Right atrium auricular region (tissue), 2 donors: ENCODE data around the gene AGAP1. TPM values are rescaled to one million over a fixed set of nuclear protein-coding genes. Genes with fewer than 3 reads are reported as not detected.
"Not testable (repeated sequence)": the region's sequence is repeated elsewhere in the genome, so short reads cannot be mapped to it uniquely, and the experiment has no call there.

Experiments
- DNase-seq: peaks from one replicate; pipeline ENCODE4 v3.0.0-alpha.2; 2019; ENCODE audit warnings: low spot score
- H3K27ac ChIP-seq, 2 donors: fragments of 200-600 bp; sonication (generic); 1 replicate in 1 of 2; 2 replicates in 1 of 2; pipeline ENCODE4 v1.5.1; 2016 to 2019
- H3K27me3 ChIP-seq, 2 donors: fragments of 200-600 bp; sonication (generic); one replicate each; pipeline versions ENCODE4 v1.5.1 to v1.6.0; 2017 to 2019
- H3K36me3 ChIP-seq: fragments of 200-600 bp; sonication (generic); one replicate; pipeline ENCODE4 v1.5.1; 2016
- H3K4me1 ChIP-seq, 2 donors: fragments of 200-600 bp; sonication (generic); one replicate each; pipeline versions ENCODE4 v1.5.1 to v1.6.0; 2017 to 2019
- H3K4me3 ChIP-seq, 2 donors: fragments of 200-600 bp; sonication (generic); 1 replicate in 1 of 2; 2 replicates in 1 of 2; pipeline ENCODE4 v1.5.1; 2017 to 2019; ENCODE audit warnings: mild to moderate bottlenecking in 1 of 2, moderate library complexity in 1 of 2
- H3K9me3 ChIP-seq, 2 donors: fragments of 200-600 bp; sonication (generic); one replicate each; pipeline ENCODE4 v1.5.1; 2019
- total RNA-seq, 2 donors: library from RNA; depleted of rRNA; stranded (reverse); fragments of >200 nt; gene quantifications; one replicate each; pipeline ENCODE4 v1.1.0, GENCODE V29; 2016
- TF ChIP-seq, protein P1 (sequence below), 2 donors: fragments of 200-600 bp; sonication (generic); IDR thresholded peaks; one replicate each; pipeline ENCODE4 v1.5.1; 2019; ENCODE audit warnings: antibody characterized with exemption in 2 of 2

Gene AGAP1
- total RNA-seq, 2 donors from 2014 or later: 11.6 to 17.2 TPM

DNA sequence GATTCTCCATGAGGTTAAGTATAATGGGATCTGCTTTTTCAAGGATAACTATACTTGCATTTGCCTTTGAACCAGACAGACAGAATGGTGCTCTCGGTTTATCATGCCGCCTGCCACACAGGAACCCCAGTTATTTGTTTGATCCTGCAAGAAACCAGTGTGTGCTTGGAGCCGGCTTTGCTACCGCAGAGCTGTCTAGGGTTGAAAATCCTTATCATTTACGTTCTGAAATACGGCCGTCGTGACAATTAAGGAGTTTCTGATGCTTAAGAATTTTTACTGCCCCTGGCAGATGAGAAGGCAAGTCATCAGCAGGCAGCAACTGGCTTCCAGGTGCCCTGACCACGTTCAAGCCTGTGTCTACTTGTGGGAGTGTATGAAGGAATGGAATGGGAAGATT is 562.3 kb downstream of the AGAP1 start:
- H3K4me1 ChIP-seq: no peaks in the 10 kb centered on the region
- H3K27me3 ChIP-seq: no peaks in the 10 kb centered on the region
- H3K36me3 ChIP-seq: no peaks in the 10 kb centered on the region
- TF ChIP-seq, protein P1, sequence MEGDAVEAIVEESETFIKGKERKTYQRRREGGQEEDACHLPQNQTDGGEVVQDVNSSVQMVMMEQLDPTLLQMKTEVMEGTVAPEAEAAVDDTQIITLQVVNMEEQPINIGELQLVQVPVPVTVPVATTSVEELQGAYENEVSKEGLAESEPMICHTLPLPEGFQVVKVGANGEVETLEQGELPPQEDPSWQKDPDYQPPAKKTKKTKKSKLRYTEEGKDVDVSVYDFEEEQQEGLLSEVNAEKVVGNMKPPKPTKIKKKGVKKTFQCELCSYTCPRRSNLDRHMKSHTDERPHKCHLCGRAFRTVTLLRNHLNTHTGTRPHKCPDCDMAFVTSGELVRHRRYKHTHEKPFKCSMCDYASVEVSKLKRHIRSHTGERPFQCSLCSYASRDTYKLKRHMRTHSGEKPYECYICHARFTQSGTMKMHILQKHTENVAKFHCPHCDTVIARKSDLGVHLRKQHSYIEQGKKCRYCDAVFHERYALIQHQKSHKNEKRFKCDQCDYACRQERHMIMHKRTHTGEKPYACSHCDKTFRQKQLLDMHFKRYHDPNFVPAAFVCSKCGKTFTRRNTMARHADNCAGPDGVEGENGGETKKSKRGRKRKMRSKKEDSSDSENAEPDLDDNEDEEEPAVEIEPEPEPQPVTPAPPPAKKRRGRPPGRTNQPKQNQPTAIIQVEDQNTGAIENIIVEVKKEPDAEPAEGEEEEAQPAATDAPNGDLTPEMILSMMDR (IDR thresholded peaks at IDR 0.05): no peak
- DNase-seq: no peak
- no peak overlapping the region for H3K4me3 ChIP-seq
- no peak overlapping the region for H3K27ac ChIP-seq
- H3K9me3 ChIP-seq: peaks cover 0 to 6% of the 10 kb centered on the region in 2 donors

DNA sequence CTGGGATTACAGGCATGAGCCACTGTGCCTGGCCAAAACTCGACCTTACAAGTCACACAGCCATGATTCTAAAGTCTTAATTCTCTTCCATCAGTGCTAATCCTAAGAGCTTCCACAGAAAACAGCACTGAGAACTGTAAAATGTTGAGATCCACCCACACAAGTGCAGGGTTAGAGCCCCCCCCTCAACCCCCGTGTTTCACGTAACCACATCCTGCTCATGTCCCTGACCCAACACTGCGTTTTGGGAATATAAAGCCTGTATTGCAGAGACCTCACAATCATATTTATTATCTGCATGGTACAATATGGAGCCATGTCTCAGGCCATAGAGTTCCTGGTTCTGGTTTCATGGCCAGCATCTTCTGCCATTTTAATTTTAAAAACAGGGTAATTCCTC is 563.5 kb downstream of the AGAP1 start:
- H3K4me1 ChIP-seq: no peaks in the 10 kb centered on the region
- no peaks in the 10 kb centered on the region for H3K27me3 ChIP-seq
- TF ChIP-seq, protein P1 (IDR thresholded peaks at IDR 0.05): no peak
- DNase-seq: no peak
- peaks cover 0 to 6% of the 10 kb centered on the region in 2 donors for H3K9me3 ChIP-seq
- no peak overlapping the region for H3K4me3 ChIP-seq
- no peak overlapping the region for H3K27ac ChIP-seq
- H3K36me3 ChIP-seq: no peaks in the 10 kb centered on the region

GRCh38 chr2:236061497-236061896 is 567.7 kb downstream of the AGAP1 start:
- Histone ChIP-seq H3K9me3 (peaks cover 0 to 6% of the 10 kb centered on the region in 2 donors), H3K4me1 (no peaks in the 10 kb centered on the region), H3K27me3 (no peaks in the 10 kb centered on the region), H3K27ac (no peak overlapping the region), H3K36me3 (no peaks in the 10 kb centered on the region), H3K4me3 (no peak overlapping the region)
- TF ChIP-seq, protein P1 (IDR thresholded peaks at IDR 0.05): no peak
- DNase-seq: no peak

DNA sequence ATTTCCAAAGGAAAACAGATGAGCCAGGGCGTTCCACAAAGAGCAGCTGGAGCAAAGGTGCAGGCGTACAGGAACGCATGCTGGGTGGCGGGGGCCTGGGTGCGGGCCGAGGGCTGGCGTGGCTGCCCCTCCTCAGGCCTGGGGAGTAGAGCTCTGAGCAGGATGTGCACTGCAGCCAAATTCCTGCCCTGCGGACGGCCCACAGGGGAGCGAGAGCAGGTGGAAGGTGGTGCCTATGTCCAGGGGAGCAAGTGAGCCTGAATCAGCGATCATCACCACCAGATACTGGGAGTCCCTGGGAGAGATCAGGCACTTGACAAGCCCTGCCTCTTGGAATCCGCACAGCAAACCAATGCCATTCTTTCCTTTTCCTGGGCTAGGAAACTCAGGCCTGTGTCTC is 568.1 kb downstream of the AGAP1 start:
- no peak for DNase-seq
- H3K9me3 ChIP-seq: peaks cover 0 to 6% of the 10 kb centered on the region in 2 donors
- TF ChIP-seq, protein P1 (IDR thresholded peaks at IDR 0.05): no peak

DNA sequence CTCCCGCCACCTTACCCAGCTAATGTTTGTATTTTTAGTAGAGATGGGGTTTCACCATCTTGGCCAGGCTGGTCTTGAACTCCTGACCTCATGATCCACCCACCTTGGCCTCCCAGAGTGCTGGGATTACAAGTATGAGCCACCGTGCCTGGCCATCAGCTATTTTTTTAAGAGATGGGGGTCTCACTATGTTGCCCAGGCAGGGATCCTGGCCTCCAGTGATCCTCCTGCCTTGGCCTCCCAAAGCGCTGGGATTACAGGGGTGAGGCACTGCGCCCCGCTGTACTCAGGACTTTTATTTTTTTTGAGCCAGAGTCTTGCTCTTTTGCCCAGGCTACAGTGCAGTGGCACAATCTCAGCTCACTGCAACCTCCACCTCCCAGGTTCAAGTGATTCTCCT is 569.0 kb downstream of the AGAP1 start:
- not testable (repeated sequence) for H3K27ac ChIP-seq, H3K4me3 ChIP-seq, H3K36me3 ChIP-seq, H3K4me1 ChIP-seq, H3K9me3 ChIP-seq, DNase-seq, H3K27me3 ChIP-seq

More for the DNA sequence above, 568.1 kb downstream of the AGAP1 start:
- Histone ChIP-seq H3K27me3 (no peaks in the 10 kb centered on the region), H3K27ac (no peak overlapping the region), H3K4me3 (no peak overlapping the region), H3K4me1 (no peaks in the 10 kb centered on the region), H3K36me3 (no peaks in the 10 kb centered on the region)

DNA sequence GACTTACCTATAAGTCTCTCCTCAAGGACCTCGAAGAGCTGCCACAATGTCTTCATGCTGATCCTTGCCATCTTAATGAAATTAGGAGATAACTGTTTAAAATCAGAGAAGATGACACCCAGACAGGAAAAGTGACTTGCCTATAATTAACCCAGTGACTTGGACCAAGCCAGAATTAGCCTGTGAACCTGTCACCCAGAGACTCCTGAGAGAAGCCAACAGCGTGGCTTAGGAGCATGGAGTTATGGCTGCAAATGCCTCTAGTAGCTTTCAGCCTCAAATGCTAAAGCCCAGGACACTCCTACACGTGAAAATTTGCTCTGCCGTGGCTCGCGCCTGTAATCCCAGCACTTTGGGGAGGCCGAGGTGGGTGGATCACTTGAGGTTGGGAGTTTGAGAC is 570.2 kb downstream of the AGAP1 start:
- H3K27ac ChIP-seq: no peak overlapping the region
- no peaks in the 10 kb centered on the region for H3K9me3 ChIP-seq
- no peak for DNase-seq
- H3K4me3 ChIP-seq: no peak overlapping the region
- H3K36me3 ChIP-seq: no peaks in the 10 kb centered on the region
- TF ChIP-seq, protein P1 (IDR thresholded peaks at IDR 0.05): no peak
- no peaks in the 10 kb centered on the region for H3K27me3 ChIP-seq
- H3K4me1 ChIP-seq: no peaks in the 10 kb centered on the region
